Thyroid gland (tissue), 4 donors: ENCODE results near the gene CABLES2.

Experiments used
- CTCF ChIP-seq, 6 experiments: fragments of 200-600 bp in 3 of 6; fragments of 450-650 bp in 3 of 6; sonication (generic) in 3 of 6; IDR thresholded peaks; one replicate each; pipeline ENCODE4 v1.5.1; 2016 to 2019; ENCODE audit warnings: antibody characterized with exemption in 6 of 6, mild to moderate bottlenecking in 2 of 6, inconsistent platforms in 1 of 6, moderate library complexity in 1 of 6
- POLR2A ChIP-seq, 2 donors: fragments of 450-650 bp; IDR thresholded peaks; one replicate each; pipeline ENCODE4 v1.6.1; 2017; ENCODE audit warnings: antibody characterized with exemption in 2 of 2, mild to moderate bottlenecking in 2 of 2, moderate library complexity in 1 of 2

GRCh38 chr20:62403331-62403730 lies 3.8 kb downstream of the CABLES2 start:
- TF ChIP-seq CTCF (IDR thresholded peaks at IDR 0.05): no peak
- TF ChIP-seq POLR2A (IDR thresholded peaks at IDR 0.05): no peak
